GM19351 (cell line): ENCODE results near the gene NKD2.

Experiments
- ATAC-seq: cut with Tn5 transposase; IDR thresholded peaks from one replicate; pipeline ENCODE4 v1.9.1; 2021; ENCODE audit warnings: mild to moderate bottlenecking, moderate library complexity; ENCODE audit not compliant: unreplicated experiment

The NKD2 gene

DNA sequence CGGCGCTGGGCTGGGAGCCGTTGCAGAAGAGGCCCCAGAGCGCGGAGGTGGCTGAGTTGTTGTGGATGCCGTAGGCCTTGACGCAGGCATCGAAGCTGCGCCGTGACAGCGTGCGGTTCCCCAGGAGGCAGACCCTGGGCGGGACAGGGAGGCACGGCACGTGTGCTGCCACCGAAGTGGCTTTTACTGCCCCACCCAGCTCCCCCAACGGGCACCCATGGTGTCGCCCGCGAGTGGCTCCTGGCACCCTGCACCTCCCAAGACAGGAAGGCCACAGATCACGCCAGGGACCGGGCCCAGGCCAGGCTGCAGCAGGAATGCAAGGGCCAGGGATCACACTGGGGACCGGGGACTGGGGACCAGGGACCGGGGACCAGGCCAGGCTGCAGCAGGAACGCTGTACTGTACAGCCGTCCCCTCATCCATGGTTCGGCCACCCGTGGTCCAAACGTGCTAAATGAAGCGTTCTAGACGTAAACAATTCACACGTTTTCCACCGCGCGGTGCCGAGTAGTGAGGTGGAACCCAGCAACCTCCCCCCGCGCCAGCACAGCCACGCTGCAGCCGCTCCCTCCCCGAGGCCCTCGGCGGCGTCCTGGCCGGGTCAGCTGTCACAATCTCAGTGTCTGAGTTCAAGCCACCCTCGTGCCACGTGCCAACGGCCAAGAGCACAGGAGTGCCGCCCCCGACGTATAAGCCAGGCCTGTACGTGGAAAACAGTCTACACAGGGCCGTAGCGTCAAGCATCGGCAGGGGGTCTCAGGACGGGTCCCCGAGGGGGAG lies 75.4 kb downstream of the NKD2 start:
- no peak for ATAC-seq

DNA sequence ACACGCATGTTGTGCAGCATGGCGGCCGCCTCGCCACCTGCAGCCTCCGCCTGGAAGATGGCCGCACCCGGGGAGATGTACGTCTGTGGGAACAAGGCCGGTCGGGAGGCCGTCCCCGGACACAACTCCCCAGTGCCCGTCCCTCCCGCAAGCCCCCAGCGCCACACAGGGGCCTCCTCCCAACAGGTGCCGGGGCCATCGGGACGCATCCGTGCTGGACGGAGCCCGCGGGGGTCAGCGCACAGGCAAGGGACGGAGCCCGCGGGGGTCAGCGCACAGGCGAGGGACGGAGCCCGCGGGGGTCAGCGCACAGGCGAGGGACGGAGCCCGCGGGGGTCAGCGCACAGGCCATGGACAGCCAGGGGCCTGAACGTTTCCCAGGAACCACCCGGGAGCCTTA lies 76.8 kb downstream of the NKD2 start:
- no peak for ATAC-seq

DNA sequence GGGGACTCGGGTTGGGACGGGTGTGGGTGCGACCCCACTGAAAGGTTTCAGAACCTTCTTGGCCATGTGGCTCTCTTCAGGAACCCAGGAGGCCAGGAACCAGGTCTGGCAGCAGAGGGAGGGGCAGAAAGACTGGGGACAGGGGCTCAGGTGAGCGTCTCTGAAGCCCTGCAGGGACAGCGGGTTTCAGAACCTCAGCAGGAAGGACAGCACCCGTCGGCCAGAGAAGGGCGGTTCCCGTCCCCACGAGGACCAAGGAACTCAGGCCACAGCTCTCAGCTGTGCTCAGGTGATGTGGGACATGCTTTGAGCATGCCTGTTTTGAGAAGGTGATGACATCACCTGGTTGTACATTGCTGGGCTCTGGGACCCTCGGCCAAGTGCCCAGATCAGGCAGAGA lies 77.5 kb downstream of the NKD2 start:
- no peak for ATAC-seq

DNA sequence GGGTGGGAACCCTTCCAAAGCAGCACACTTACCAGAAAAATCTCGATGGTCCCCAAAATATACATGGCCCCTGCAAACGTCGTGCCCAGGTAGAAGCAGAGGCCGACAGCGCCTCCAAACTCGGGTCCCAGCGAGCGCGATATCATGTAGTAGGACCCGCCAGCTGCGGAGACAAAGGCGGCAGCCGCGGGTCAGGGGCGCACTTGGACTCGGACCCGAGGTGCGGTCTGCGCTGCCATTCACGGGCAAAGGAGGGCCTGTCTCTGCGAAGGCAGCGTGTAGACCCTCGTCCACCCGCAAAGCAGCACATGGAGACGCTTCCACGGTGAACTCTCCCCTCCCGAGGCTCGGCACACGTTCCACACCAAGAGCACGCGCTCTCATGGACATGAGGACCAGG lies 78.3 kb downstream of the NKD2 start:
- no peak for ATAC-seq

DNA sequence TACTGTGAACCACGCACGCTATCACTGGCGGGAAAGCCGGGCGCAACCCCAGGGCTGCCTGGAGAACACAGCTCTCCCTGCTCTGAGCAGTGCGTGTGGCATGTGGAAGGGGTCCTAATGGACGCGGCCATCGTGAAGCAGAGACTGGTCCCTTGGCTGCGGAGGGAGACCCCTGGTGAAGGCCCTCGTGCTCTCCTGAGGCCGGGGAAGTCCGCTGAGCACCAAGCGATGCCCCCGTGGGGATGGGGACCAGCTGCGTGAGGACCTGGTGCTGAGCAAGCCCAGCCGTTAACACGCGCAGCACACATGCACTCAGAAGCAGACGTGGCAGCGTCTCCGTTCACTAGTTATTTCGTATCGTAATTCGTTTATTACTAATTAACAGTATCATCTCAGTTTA lies 78.8 kb downstream of the NKD2 start:
- no peak for ATAC-seq

DNA sequence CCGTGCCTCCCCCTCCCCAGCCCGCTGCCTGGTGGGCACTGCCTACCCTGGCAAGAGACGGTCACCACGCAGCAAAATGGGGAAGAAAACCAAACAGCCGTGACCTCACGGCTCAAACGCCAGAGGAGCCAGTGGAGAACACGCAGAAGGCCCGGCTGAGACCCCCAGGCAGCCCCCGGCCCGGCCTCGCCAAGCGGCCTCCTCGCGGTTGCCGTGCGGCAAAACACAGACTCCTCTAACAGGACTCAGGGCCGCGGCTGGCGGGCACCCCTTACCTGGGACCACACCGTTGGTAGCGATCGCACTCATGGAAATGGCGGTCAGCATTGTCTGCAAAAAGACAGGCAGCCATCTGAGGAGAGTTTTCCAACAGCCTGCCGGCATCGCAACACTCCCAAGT lies 79.4 kb downstream of the NKD2 start:
- ATAC-seq: no peak
